Chondrocyte (in vitro differentiated cells): Measurements from ENCODE around the gene RHBDD3. TPM values are rescaled to one million over a fixed set of nuclear protein-coding genes. Genes with fewer than 3 reads are reported as not detected.
A peak's percentile ranks its signal among the peaks of the same experiment; 100 is the strongest.

Experiments
- DNase-seq: peaks from one replicate; pipeline ENCODE4 v3.0.0; 2021; ENCODE audit warnings: mixed read lengths, low spot score
- H3K27ac Mint-ChIP-seq: one replicate; pipeline ENCODE4 v1.8.0; 2021; ENCODE audit warnings: mild to moderate bottlenecking, moderate library complexity, mixed read lengths; ENCODE audit not compliant: unreplicated experiment
- H3K27me3 Mint-ChIP-seq: 2 replicates; pipeline ENCODE4 v1.8.0; 2021; ENCODE audit warnings: low read depth, mixed read lengths
- H3K36me3 Mint-ChIP-seq: 2 replicates; pipeline ENCODE4 v1.8.0; 2021; ENCODE audit warnings: low read depth, mixed read lengths
- H3K4me1 Mint-ChIP-seq: 2 replicates; pipeline ENCODE4 v1.8.0; 2021; ENCODE audit warnings: low read depth, mild to moderate bottlenecking, mixed read lengths
- H3K4me3 Mint-ChIP-seq: one replicate; pipeline ENCODE4 v1.8.0; 2021; ENCODE audit warnings: mild to moderate bottlenecking, moderate library complexity, mixed read lengths; ENCODE audit not compliant: unreplicated experiment
- H3K9me3 Mint-ChIP-seq: 2 replicates; pipeline ENCODE4 v1.8.0; 2021; ENCODE audit warnings: low read depth, mixed read lengths
- total RNA-seq: library from RNA; stranded (reverse); gene quantifications from 3 replicates; pipeline ENCODE4 v1.2.1, GENCODE V29; 2021
- TF ChIP-seq, protein P1 (sequence below): fragments of 200-600 bp; sonication (generic); IDR thresholded peaks from 2 replicates; pipeline ENCODE4 v1.5.0; 2021; ENCODE audit warnings: antibody characterized with exemption, mild to moderate bottlenecking, moderate library complexity

RHBDD3 gene
- total RNA-seq, 1 donor from 2014 or later, result 29.5 TPM

DNA sequence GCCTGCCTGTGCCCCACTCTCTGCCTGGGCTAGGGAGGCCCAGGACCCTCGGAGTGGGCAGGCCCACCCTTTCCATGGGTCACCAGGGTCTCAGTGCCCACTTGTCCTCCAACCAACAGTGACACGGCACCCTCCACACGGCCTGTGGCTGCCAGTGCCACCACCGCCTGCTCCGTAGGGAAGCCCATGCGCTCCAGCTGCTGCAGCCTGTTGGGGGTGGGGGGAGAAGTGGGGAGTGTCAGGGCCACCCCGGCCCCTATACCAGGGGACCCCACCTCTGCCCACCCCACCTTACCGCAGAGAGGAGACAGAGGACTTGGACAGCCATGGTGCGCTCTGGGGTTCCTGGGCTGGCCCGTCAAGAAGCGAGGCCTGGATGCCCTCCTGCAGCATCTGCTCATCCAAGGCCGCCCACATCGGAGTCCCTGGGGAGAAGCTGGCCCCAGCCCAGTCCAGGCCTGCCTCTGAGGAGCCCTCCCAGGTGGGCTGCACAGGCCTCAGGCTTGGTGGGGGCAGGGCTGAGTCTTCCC lies 7.7 kb downstream of the RHBDD3 start:
- H3K27ac Mint-ChIP-seq, result no peak overlapping the region
- H3K36me3 Mint-ChIP-seq, result peaks cover 2% of the 10 kb centered on the region
- no peaks in the 10 kb centered on the region for H3K9me3 Mint-ChIP-seq
- no peaks in the 10 kb centered on the region for H3K27me3 Mint-ChIP-seq
- peak; percentile 79 for DNase-seq
- H3K4me1 Mint-ChIP-seq, result no peaks in the 10 kb centered on the region
- no peak overlapping the region for H3K4me3 Mint-ChIP-seq
- TF ChIP-seq, protein P1, sequence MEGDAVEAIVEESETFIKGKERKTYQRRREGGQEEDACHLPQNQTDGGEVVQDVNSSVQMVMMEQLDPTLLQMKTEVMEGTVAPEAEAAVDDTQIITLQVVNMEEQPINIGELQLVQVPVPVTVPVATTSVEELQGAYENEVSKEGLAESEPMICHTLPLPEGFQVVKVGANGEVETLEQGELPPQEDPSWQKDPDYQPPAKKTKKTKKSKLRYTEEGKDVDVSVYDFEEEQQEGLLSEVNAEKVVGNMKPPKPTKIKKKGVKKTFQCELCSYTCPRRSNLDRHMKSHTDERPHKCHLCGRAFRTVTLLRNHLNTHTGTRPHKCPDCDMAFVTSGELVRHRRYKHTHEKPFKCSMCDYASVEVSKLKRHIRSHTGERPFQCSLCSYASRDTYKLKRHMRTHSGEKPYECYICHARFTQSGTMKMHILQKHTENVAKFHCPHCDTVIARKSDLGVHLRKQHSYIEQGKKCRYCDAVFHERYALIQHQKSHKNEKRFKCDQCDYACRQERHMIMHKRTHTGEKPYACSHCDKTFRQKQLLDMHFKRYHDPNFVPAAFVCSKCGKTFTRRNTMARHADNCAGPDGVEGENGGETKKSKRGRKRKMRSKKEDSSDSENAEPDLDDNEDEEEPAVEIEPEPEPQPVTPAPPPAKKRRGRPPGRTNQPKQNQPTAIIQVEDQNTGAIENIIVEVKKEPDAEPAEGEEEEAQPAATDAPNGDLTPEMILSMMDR, result no peak

DNA sequence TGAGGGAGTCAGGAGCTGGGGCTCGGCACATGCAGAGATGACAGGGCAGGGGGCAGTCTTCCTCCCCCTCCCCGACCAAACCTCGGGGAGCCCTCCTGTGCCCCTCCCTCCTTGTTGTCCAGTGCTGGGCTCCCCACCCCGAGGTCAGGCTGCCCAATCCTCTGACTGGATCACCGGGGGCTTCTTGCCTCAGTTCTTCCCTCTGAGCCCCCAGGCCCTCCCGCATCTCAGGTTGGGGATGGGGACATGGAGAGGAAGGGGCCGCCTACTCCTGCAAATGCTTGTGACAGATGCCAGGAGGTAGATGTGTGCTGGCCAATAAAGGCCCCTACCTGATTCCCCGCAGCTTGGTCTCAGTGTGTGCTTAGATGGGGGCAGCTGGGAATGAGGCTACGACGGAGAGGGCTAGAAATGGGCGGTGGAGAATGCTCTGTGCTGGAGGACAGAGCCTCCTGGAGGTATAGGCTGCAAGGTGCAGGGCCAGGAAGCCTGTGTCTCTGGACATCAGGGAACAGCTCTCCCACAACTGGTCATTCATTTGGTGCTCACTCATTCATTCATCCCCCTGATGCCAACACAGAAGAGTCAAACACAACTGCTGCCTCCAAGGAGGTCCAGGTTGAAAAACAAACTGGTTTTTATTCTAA lies 8.4 kb downstream of the RHBDD3 start:
- no peak overlapping the region for H3K27ac Mint-ChIP-seq
- TF ChIP-seq, protein P1, result peak; percentile 27
- H3K27me3 Mint-ChIP-seq, result no peaks in the 10 kb centered on the region
- peaks cover 2% of the 10 kb centered on the region for H3K36me3 Mint-ChIP-seq
- no peak overlapping the region for H3K4me3 Mint-ChIP-seq
- H3K9me3 Mint-ChIP-seq, result no peaks in the 10 kb centered on the region
- H3K4me1 Mint-ChIP-seq, result no peaks in the 10 kb centered on the region
- no peak for DNase-seq

DNA sequence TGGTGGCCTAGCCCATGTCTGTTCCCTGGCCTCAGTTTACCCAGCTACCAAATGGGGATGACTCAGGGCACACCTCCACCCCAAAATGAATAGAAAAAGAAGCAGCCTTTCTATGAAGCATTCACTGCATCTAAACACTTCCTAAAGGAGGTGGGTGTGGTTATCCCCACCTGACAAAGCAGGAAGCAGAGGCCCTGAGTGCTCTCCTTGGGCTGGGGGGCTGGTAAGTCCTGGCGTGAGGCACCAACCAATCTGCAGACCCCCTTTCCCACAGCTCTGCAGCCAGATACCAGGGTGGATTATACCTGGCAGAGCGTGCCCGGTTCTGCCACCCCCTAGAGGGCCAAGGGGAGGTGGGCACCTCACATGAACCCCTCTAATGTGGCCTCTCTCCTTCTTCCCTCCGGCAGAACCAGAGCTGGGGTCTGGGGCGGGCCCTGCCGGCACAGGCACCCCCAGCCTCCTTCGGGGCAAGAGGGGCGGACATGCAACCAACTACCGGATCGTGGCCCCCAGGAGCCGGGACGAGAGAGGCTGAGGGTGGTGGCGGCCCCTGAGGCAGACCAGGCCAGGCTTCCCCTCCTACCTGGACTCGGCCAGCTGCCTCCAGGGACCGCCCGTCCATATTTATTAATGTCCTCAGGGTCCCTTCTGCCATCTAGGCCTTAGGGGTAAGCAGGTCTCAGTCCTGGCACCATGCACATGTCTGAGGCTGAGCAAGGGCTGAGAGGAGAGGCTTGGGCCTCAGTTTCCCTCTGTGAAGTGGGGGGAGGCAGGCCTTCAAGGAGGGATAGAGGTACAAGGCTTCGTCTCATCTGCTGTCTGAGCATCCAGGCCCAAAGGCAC lies 9.2 kb downstream of the RHBDD3 start:
- no peak overlapping the region for H3K4me3 Mint-ChIP-seq
- DNase-seq, result no peak
- H3K27me3 Mint-ChIP-seq, result no peaks in the 10 kb centered on the region
- no peaks in the 10 kb centered on the region for H3K9me3 Mint-ChIP-seq
- peaks cover 2% of the 10 kb centered on the region for H3K36me3 Mint-ChIP-seq
- no peaks in the 10 kb centered on the region for H3K4me1 Mint-ChIP-seq
- TF ChIP-seq, protein P1, result no peak
- H3K27ac Mint-ChIP-seq, result peak overlapping the region; percentile 12

DNA sequence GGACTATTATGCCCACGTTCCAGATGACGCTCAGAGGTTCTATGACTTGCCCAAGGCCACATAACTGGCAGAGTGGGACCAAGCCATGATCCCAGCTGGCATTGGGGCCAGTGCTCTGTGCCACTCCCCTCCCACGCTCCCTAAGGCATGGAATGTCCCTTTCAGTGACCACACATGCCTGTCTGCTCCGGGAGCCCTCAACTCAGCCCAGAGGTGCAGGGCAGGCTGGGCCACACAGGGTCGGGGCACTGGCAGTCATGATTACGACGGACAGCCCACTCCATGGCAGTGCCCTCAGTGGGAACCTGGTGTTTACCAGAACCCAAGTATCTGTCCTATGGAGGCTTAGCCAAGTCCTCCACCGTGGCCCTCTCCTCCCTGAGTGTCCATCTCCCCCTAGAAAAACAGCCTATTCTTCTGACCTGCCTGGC lies 10.0 kb downstream of the RHBDD3 start:
- DNase-seq, result no peak
- peaks cover 2% of the 10 kb centered on the region for H3K36me3 Mint-ChIP-seq
- H3K4me3 Mint-ChIP-seq, result no peak overlapping the region
- TF ChIP-seq, protein P1, result no peak
- H3K27me3 Mint-ChIP-seq, result no peaks in the 10 kb centered on the region
- H3K9me3 Mint-ChIP-seq, result no peaks in the 10 kb centered on the region
- no peaks in the 10 kb centered on the region for H3K4me1 Mint-ChIP-seq
- no peak overlapping the region for H3K27ac Mint-ChIP-seq

DNA sequence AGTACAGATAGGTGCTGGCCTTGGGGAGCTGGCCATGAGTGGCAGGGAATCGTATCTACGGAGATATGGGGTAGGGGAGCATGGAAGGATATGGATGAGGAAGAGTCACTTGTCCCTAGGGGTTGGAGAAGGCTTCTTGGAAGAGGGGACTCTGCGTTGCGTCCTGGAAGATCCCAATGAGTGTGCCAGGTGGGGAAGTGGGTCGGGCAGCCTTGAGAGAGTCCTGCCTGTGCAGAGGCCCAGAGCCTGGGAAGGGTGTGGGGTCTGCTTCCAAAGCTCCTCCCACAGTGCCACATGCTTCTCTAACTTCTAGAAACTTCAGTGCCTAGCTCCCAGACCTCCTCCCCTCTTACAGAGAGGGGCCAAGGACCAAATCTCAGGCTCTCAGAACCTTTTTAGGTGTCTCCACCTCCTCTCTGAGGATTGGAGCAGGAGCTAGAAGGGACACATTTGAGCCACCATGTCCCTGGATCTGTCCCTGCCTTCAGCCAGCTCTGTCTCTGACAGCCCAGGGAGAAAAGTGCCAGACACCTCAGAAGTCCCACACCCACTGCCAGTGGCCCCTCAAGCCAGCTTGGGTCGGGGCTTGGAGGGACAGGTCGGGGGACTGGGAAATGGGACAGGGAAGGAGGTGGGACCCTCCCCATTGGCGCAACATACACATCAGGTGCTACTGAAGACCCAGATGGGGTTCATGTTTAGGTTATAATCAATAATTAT lies 11.0 kb downstream of the RHBDD3 start:
- Mint-ChIP-seq H3K4me3 (no peak overlapping the region), H3K27me3 (peaks cover 4% of the 10 kb centered on the region), H3K4me1 (no peaks in the 10 kb centered on the region), H3K9me3 (no peaks in the 10 kb centered on the region), H3K27ac (peak overlapping the region; percentile 29), H3K36me3 (peaks cover 2% of the 10 kb centered on the region)
- peak; percentile 83 for DNase-seq
- TF ChIP-seq, protein P1, result no peak
